GM21390 (cell line): Measurements from ENCODE around the gene GSTA1.
"Not testable (repeated sequence)": the region's sequence is repeated elsewhere in the genome, so short reads cannot be mapped to it uniquely, and the experiment has no call there.

Experiments used
- ATAC-seq: cut with Tn5 transposase; IDR thresholded peaks from one replicate; pipeline ENCODE4 v1.9.1; 2021; ENCODE audit not compliant: unreplicated experiment

The GSTA1 gene

GRCh38 chr6:52809777-52810176, 6.2 kb upstream of the GSTA1 start:
- ATAC-seq: not testable (repeated sequence)

GRCh38 chr6:52808660-52809059, 5.0 kb upstream of the GSTA1 start:
- ATAC-seq: no peak

GRCh38 chr6:52802806-52803205, 810 bp downstream of the GSTA1 start:
- ATAC-seq: no peak

- no peak for ATAC-seq
Measured at GRCh38 chr6:52801188-52801841, 2.3 kb downstream of the GSTA1 start.

GRCh38 chr6:52799272-52799671, 4.3 kb downstream of the GSTA1 start:
- not testable (repeated sequence) for ATAC-seq

- ATAC-seq: not testable (repeated sequence)
Measured at GRCh38 chr6:52794366-52794765, 9.2 kb downstream of the GSTA1 start.

- ATAC-seq: no peak
Measured at GRCh38 chr6:52790861-52791260, 12.8 kb downstream of the GSTA1 start.

- ATAC-seq: not testable (repeated sequence)
Measured at GRCh38 chr6:52789658-52790057, 14.0 kb downstream of the GSTA1 start.

- ATAC-seq: no peak
Measured at GRCh38 chr6:52788478-52788877, 15.1 kb downstream of the GSTA1 start.

- no peak for ATAC-seq
Measured at GRCh38 chr6:52787917-52788316, 15.7 kb downstream of the GSTA1 start.

GRCh38 chr6:52786249-52786956, 17.2 kb downstream of the GSTA1 start:
- ATAC-seq: no peak

GRCh38 chr6:52782696-52783274, 20.8 kb downstream of the GSTA1 start:
- not testable (repeated sequence) for ATAC-seq

GRCh38 chr6:52782209-52782608, 21.4 kb downstream of the GSTA1 start:
- ATAC-seq: not testable (repeated sequence)

GRCh38 chr6:52779237-52779636, 24.4 kb downstream of the GSTA1 start:
- no peak for ATAC-seq

- not testable (repeated sequence) for ATAC-seq
Measured at GRCh38 chr6:52776711-52777351, 26.8 kb downstream of the GSTA1 start.

- ATAC-seq: not testable (repeated sequence)
Measured at GRCh38 chr6:52769399-52769798, 34.2 kb downstream of the GSTA1 start.

GRCh38 chr6:52767658-52768057, 36.0 kb downstream of the GSTA1 start:
- ATAC-seq: not testable (repeated sequence)

GRCh38 chr6:52763322-52763916, 40.2 kb downstream of the GSTA1 start, which contains the start of gene GSTA2:
Gene GSTA2 (minus strand): TSS chr6:52763475. CDS start chr6:52757947, 5,528 bp downstream.
- not testable (repeated sequence) for ATAC-seq

- ATAC-seq: not testable (repeated sequence)
Measured at GRCh38 chr6:52761673-52762491, 41.7 kb downstream of the GSTA1 start.

GRCh38 chr6:52760105-52760765, 43.4 kb downstream of the GSTA1 start:
- no peak for ATAC-seq
